ENCODE measurements around the gene ELF4.

ELF4 gene

DNA sequence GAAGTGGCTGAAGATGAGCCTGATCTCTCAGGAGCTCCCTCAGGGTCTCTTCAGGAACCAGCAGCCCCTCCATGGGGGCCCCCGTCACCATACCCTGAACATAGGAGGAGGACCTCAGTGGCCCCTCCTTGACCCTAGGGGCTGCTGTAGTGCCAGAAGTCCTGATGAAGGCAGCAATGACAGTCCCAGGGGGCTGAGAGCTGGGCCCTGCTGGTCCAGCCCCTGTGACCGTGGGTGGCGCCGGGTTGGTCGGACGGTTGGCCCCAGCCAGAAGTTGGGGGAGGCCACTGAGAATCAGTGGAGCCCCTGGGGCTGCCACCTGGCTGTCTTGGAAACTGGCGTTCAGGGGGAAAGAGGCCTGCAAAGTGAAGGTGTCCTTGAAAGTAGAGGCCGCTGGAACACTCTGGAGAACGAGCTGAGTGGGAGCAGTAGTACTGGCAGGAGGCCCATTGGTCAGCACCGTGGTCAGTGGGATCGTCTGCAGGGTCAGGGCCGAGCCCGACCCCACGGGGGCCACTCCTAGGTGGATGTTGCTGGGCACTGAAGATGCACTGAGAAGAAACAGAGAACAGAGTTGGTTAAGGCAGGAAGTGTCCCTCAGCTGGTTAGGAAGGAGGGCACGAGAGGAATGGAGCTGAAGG is 43.2 kb downstream of the ELF4 start:
- no peaks in the 10 kb centered on the region for H3K36me3 ChIP-seq (ENCODE audit: insufficient read depth, low read length)
- no peaks in the 10 kb centered on the region for H3K9me3 ChIP-seq (ENCODE audit: low read length)
- H3K27me3 ChIP-seq (ENCODE audit: insufficient read depth, low read length), result no peaks in the 10 kb centered on the region
- H3K4me1 ChIP-seq (ENCODE audit: insufficient read depth, low read length), result no peaks in the 10 kb centered on the region
- H3K4me3 ChIP-seq (ENCODE audit: low read length), result no peak overlapping the region
- no peak overlapping the region for H2AFZ ChIP-seq (ENCODE audit: low read depth, low read length)

DNA sequence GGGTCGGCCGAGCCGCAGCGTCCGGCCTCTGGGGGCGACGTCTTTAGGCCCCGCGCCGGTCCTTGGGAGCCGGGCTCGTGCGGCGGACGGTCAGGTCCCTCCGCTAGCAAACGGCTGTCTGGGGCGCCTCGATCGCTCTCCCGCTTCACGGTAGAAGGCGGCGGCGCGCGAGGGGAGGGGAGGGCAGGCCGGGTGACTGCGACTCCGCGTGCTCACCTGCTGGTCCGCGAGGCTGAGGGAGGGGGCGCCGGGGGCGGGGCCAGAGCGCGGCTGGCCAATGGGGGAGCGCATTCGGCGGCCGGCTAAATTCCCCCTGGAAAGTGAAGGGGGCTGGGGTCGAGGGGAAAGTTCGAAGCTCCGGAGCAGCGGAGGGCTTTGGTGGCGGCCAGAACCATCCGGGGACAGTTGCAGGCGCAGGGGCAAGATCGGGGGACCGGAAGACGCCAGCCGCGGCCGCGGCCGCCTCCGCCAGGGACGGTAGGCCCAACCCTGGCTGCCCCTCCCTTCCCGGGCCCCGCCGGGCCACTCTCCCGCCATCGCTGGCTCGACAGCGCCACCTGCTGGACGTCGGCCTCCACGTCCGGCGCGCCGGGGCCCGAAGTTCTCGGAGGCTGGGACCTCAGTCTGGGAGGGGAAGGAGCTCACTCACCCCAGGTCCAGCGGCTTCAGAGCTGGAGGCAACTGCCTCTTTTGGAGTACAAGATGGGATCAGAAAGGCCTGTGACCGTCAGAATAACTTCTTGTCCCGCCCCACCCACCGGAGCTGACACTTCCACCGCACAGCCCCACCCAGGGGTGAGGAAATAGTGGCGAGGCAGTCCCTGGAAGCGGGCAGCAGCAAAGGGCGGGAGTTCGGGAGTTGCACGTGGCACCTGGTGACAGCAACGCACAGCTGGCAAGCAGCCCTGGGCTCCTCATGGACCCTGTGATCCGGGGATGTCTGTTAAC is 49.9 kb downstream of the ELF4 start:
- Histone ChIP-seq H2AFZ (ENCODE audit: low read depth, low read length) (peak overlapping the region; percentile 18), H3K4me1 (ENCODE audit: insufficient read depth, low read length) (no peaks in the 10 kb centered on the region), H3K4me3 (ENCODE audit: low read length) (peak overlapping the region; percentile 54), H3K36me3 (ENCODE audit: insufficient read depth, low read length) (no peaks in the 10 kb centered on the region), H3K27me3 (ENCODE audit: insufficient read depth, low read length) (no peaks in the 10 kb centered on the region), H3K9me3 (ENCODE audit: low read length) (no peaks in the 10 kb centered on the region)

DNA sequence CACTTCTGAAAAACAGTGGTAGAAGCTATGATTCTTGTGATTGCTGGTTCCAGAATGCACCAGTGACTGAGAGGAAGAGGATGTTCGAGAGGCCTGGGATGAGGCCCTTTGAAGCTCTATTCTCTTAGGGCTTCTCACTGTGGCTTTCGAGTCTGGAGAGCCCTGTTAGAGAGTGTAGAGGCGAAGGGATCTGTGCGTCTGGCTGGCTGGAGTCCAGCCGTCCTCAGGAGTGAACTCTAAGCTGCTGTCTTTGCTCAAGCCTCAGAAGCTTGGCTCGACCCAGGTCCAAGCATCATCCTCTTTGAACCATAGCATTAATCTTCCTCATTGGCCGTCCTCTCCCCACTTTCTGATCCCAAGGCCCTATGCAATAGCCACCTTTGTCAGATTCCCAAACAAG is 51.6 kb downstream of the ELF4 start:
- Histone ChIP-seq H3K27me3 (ENCODE audit: insufficient read depth, low read length) (no peaks in the 10 kb centered on the region), H3K4me3 (ENCODE audit: low read length) (no peak overlapping the region), H2AFZ (ENCODE audit: low read depth, low read length) (no peak overlapping the region), H3K36me3 (ENCODE audit: insufficient read depth, low read length) (peaks cover 5% of the 10 kb centered on the region), H3K4me1 (ENCODE audit: insufficient read depth, low read length) (no peaks in the 10 kb centered on the region), H3K9me3 (ENCODE audit: low read length) (no peaks in the 10 kb centered on the region)

DNA sequence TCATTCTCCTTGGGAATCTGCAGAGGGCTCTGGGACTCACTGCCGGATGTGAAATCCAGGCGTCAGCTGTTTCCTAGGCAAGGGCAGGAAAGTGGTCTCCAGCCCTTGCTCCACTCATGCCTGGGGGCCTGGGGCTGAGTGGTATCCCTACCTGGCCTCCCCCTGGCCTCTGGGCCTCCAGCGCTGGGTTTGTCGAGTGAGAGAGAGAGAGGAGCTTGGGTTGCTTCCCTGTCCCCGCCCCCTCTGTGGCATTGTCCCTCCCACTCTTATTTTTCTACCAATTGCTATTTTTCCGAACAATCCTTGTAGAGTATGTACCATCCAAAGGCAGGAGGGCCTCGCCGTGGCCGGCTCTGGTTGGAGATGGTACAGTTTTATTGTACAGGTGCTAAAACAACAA is 53.1 kb downstream of the ELF4 start:
- Histone ChIP-seq H2AFZ (ENCODE audit: low read depth, low read length) (no peak overlapping the region), H3K9me3 (ENCODE audit: low read length) (no peaks in the 10 kb centered on the region), H3K4me3 (ENCODE audit: low read length) (no peak overlapping the region), H3K36me3 (ENCODE audit: insufficient read depth, low read length) (peaks cover 7% of the 10 kb centered on the region), H3K4me1 (ENCODE audit: insufficient read depth, low read length) (no peaks in the 10 kb centered on the region), H3K27me3 (ENCODE audit: insufficient read depth, low read length) (no peaks in the 10 kb centered on the region)

DNA sequence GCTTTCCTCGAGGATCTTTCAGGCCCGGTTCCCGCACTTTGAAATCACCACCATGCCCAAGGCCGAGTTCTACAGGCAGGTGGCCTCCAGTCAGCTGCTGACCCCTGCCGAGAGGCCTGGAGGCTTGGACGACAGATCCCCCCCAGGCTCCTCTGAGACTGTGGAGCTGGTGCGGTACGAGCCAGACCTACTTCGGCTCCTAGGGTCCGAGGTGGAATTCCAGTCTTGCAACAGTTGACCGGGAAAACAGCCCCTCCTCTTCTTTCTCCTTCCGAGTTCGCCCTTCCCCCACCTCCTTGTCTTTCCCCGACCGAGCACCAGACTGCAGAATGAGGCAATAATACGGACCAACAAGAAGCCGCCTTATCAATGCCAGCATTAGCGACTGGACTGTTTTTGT is 54.4 kb downstream of the ELF4 start:
- H3K9me3 ChIP-seq (ENCODE audit: low read length), result no peaks in the 10 kb centered on the region
- H2AFZ ChIP-seq (ENCODE audit: low read depth, low read length), result no peak overlapping the region
- no peaks in the 10 kb centered on the region for H3K4me1 ChIP-seq (ENCODE audit: insufficient read depth, low read length)
- H3K36me3 ChIP-seq (ENCODE audit: insufficient read depth, low read length), result peaks cover 11% of the 10 kb centered on the region
- H3K27me3 ChIP-seq (ENCODE audit: insufficient read depth, low read length), result no peaks in the 10 kb centered on the region
- no peak overlapping the region for H3K4me3 ChIP-seq (ENCODE audit: low read length)

DNA sequence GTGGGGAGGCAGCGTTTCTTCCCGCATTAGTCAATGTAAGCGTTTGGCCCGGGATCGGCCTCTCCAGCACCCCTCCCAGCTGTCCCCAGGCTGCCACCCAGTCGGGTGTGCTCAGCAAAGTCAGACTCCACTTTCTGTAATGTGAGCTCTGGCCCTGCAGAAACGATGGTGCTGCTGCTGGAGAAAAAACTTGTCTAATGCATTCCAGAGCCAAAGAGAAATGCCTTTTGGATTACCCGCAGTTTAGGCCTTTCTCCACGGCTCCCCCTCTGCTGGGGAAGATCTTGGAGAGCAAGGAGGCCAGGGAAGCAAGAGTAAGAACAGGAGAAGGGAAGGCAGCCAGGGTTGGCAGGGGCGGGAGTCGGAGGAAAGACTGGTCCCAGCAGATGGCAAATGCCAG is 55.2 kb downstream of the ELF4 start:
- Histone ChIP-seq H2AFZ (ENCODE audit: low read depth, low read length) (no peak overlapping the region), H3K36me3 (ENCODE audit: insufficient read depth, low read length) (peaks cover 14% of the 10 kb centered on the region), H3K4me3 (ENCODE audit: low read length) (no peak overlapping the region), H3K4me1 (ENCODE audit: insufficient read depth, low read length) (no peaks in the 10 kb centered on the region), H3K9me3 (ENCODE audit: low read length) (no peaks in the 10 kb centered on the region), H3K27me3 (ENCODE audit: insufficient read depth, low read length) (no peaks in the 10 kb centered on the region)

DNA sequence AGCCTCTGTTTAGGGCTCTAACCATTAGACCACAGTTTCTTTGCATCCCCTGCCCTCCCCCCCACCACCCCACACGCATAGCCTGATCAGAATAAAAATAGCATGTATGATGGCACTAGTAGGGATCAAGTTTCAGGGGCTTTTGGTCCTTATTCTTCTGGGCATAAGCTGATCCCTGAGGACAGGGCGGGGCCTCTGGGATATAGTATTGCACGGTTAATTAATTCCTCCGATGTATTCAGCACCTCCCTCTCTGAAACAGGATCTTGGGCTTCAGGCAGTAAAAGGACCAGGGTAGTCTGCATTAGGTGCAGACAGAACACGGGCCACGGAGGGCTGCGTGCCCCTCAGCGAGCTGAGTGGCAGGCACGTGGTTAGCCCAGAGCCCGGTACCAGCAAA is 57.1 kb downstream of the ELF4 start:
- peaks cover 21% of the 10 kb centered on the region for H3K36me3 ChIP-seq (ENCODE audit: insufficient read depth, low read length)

DNA sequence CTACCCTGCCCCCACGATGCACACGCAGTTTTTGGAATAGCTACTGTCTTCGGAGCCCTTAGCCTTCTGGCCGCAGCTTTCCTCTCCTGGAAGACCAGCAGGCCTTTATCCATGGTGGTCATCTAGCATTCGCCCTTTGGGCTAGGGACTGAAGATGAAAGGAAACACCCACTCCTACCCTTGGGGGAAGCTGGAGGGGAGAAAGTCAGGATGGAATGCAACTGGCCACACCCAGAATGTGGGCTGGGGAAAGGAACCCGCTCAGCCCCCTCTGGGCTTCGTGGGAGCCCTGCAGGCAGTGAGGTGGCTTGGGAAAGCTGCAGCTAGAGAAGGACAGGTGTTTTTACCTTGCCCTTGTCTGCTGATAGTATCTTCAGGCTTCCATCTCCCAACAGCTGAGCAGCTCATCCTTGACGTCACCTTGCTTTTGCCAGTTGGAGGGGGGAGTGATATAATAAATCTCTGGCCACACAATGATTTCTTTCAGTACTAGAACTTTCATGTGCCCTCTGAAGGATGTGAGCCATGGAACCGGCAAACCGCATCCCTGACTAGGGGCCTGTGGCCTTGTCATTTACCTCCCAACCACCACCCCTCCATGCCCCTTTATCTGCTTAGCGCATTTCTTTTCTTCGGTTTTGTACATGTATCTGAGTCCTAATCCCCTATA is 59.0 kb downstream of the ELF4 start:
- H3K27me3 ChIP-seq (ENCODE audit: insufficient read depth, low read length), result no peaks in the 10 kb centered on the region
- H3K4me3 ChIP-seq (ENCODE audit: low read length), result no peak overlapping the region
- no peaks in the 10 kb centered on the region for H3K4me1 ChIP-seq (ENCODE audit: insufficient read depth, low read length)
- peaks cover 26% of the 10 kb centered on the region for H3K36me3 ChIP-seq (ENCODE audit: insufficient read depth, low read length)
- H2AFZ ChIP-seq (ENCODE audit: low read depth, low read length), result no peak overlapping the region
- peaks cover 8% of the 10 kb centered on the region for H3K9me3 ChIP-seq (ENCODE audit: low read length)

More for the DNA sequence above, 57.1 kb downstream of the ELF4 start:
- Histone ChIP-seq H3K4me1 (ENCODE audit: insufficient read depth, low read length) (no peaks in the 10 kb centered on the region), H3K4me3 (ENCODE audit: low read length) (no peak overlapping the region), H3K27me3 (ENCODE audit: insufficient read depth, low read length) (no peaks in the 10 kb centered on the region), H3K9me3 (ENCODE audit: low read length) (peaks cover 6% of the 10 kb centered on the region), H2AFZ (ENCODE audit: low read depth, low read length) (no peak overlapping the region)

DNA sequence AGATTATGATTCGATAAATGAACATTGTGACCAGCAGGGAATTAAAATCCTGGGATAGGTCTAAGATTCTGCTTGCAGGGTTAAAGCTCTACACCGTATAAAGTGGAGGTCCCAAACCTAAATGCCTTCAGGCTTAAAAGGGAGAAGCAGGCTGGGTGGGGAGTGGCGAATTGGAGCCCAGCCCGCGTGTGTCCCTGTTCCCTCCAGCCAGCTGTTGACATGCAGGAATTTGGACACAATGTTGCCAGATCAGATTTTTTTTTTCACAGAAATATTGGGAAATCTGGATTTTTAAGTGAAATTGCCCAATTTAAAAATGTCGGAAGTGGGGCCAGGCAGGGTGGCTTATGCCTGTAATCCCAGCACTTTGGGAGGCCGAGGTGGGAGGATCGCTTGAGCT is 60.5 kb downstream of the ELF4 start:
- Histone ChIP-seq H3K4me1 (ENCODE audit: insufficient read depth, low read length) (no peaks in the 10 kb centered on the region), H3K36me3 (ENCODE audit: insufficient read depth, low read length) (peaks cover 29% of the 10 kb centered on the region), H3K4me3 (ENCODE audit: low read length) (no peak overlapping the region), H3K27me3 (ENCODE audit: insufficient read depth, low read length) (no peaks in the 10 kb centered on the region), H2AFZ (ENCODE audit: low read depth, low read length) (no peak overlapping the region), H3K9me3 (ENCODE audit: low read length) (peaks cover 8% of the 10 kb centered on the region)

DNA sequence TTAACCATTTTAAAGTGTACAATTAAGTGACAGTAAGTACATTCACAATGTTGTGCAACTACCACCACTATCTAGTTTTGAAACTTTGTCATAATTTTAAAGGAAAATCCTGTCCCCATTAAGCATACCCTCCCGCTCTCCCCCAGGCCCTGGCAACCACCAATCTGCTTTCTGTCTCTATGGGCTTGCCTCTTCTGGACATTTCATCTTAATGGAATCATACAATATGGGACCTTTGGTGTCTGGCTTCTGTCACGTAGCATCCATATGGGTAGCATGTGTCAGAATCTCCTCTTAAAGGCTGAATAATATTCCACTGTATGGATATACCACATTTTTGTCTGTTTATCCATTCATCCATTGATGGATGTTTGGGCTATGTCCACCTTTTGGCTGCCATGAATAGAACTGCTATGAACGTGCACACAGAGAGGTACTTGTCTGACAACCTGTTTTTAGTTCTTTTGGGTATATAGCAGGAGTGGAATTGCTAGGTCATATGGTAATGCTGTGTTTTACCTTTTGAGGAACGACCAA is 61.5 kb downstream of the ELF4 start:
- Histone ChIP-seq H3K4me3 (ENCODE audit: low read length) (no peak overlapping the region), H3K4me1 (ENCODE audit: insufficient read depth, low read length) (no peaks in the 10 kb centered on the region), H2AFZ (ENCODE audit: low read depth, low read length) (no peak overlapping the region), H3K9me3 (ENCODE audit: low read length) (peaks cover 8% of the 10 kb centered on the region), H3K27me3 (ENCODE audit: insufficient read depth, low read length) (no peaks in the 10 kb centered on the region), H3K36me3 (ENCODE audit: insufficient read depth, low read length) (peaks cover 26% of the 10 kb centered on the region)

DNA sequence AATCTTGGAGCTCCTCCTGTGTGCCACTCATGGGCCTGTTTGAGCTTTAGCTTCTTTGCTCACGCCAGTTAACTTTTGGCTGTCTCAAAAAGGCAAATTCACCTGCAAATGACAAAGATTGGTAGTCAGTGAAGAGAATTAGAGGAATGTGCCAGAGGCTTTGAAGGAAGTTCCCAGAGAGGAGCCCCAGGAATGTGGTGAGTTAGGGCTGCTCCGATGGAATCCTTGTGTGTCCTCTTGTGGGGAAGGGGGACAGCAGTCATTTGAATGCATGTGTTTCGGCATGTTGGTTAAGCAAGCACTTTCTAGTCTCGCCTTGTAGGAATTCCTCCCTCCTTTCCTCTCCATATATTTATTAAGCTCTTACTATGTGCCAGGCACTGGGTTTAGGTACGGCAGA is 62.9 kb downstream of the ELF4 start:
- no peak overlapping the region for H3K4me3 ChIP-seq (ENCODE audit: low read length)
- H2AFZ ChIP-seq (ENCODE audit: low read depth, low read length), result no peak overlapping the region
- no peaks in the 10 kb centered on the region for H3K27me3 ChIP-seq (ENCODE audit: insufficient read depth, low read length)
- H3K4me1 ChIP-seq (ENCODE audit: insufficient read depth, low read length), result no peaks in the 10 kb centered on the region
- H3K9me3 ChIP-seq (ENCODE audit: low read length), result peaks cover 8% of the 10 kb centered on the region
- peaks cover 28% of the 10 kb centered on the region for H3K36me3 ChIP-seq (ENCODE audit: insufficient read depth, low read length)

DNA sequence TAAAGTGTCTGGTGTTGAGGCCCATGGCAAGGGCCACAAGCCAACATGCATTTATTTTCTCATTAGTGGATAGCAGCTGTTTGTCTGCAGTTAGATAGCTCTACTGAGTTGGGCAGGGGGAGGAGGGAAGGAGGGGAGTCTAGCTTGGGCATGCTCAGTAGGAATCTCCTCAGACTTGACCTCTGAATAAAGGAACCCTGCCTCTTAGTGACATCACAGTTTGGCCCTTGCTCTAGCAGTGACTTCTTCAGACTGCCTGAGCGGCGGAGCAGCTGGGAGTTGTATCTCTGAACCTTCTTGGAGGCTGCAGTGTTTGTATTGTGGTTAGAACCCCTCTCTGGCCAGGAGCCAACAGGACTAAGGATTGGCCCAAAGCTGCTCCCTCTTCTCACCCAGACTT is 70.5 kb downstream of the ELF4 start:
- Histone ChIP-seq H3K4me1 (ENCODE audit: insufficient read depth, low read length) (no peaks in the 10 kb centered on the region), H3K27me3 (ENCODE audit: insufficient read depth, low read length) (no peaks in the 10 kb centered on the region), H3K4me3 (ENCODE audit: low read length) (no peak overlapping the region), H2AFZ (ENCODE audit: low read depth, low read length) (no peak overlapping the region), H3K36me3 (ENCODE audit: insufficient read depth, low read length) (peaks cover 40% of the 10 kb centered on the region), H3K9me3 (ENCODE audit: low read length) (no peaks in the 10 kb centered on the region)

DNA sequence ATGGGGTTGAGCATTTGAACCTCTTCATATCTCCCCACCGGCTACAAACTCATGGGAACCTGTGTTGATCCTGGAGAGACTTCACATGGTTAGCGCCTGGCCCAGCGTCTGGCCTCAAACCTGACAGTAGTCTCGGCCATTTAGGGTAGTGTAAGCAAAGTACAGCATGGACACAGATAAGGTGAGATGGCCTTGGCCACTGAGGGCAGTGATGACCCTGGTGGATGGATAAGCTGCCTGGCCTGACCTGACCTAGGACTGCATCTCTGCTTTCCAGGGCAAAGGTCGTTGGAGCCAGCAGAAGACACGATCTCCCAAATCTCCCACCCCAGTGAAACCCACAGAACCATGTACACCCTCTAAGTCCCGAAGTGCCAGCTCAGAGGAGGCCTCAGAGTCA is 76.1 kb downstream of the ELF4 start:
- H3K36me3 ChIP-seq (ENCODE audit: insufficient read depth, low read length), result peaks cover 38% of the 10 kb centered on the region
- no peaks in the 10 kb centered on the region for H3K4me1 ChIP-seq (ENCODE audit: insufficient read depth, low read length)
- H3K4me3 ChIP-seq (ENCODE audit: low read length), result no peak overlapping the region
- no peaks in the 10 kb centered on the region for H3K27me3 ChIP-seq (ENCODE audit: insufficient read depth, low read length)
- H3K9me3 ChIP-seq (ENCODE audit: low read length), result no peaks in the 10 kb centered on the region
- H2AFZ ChIP-seq (ENCODE audit: low read depth, low read length), result no peak overlapping the region
